ENCODE measurements around the gene PDE6A.

DNA sequence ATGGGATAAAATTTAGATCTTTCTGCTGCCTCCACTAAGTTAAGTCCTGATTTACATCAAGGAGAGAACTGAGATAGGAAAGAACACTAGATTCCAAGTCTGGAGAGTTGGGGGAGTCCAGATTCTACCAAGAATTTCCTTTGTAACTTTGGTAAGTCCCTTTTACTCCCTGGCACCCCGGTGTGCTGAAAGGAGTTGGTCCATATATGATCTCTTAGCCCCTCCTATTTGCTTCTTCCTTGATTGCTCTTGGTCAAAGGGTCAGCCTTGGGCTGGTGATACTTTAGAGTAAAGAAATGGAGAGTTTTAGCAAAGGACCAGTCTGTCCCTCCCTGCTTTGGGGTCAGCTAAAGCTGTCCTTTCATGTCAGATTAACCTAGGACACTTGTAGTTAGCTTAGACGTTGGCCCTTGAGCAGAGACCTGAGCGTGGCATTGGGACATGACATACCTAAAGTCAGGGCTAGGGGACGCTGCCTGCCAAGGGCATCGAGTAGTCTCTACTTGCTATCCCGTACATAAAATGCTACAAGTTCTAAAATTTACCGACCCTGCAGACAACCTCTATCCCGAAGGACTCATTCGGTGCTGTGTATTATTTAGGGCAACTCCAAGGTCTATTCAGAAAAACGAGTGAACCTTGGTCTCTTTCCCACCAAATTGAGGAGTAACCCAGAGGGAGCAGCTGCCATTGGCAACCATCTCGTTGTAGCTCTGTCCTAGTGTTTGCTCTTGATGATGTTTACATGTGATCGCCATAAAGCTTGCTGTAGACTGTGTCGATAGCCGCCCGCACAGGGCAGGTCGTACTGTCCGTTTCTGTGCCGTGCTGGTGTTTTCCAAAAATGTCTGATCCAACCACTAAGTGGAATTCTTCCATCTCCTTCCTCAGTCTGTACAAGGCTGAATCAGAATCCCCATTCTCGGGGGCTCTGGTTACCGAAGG is 94.4 kb downstream of the PDE6A start:
- TF ChIP-seq EZH2 (IDR thresholded peaks at IDR 0.05; ENCODE audit: insufficient read depth, poor library complexity, severe bottlenecking) = no peak
- TF ChIP-seq EZH2phosphoT487 (IDR thresholded peaks at IDR 0.05; ENCODE audit: insufficient read depth, low read depth) = no peak
